ENCODE data around the gene IMPA2.

IMPA2 gene

GRCh38 chr18:12031181-12031580 lies 49.9 kb downstream of the IMPA2 start:
- no peak for TF ChIP-seq CTCF (IDR thresholded peaks at IDR 0.05; ENCODE audit: low read depth, low read length)
- DNase-seq (ENCODE audit: extremely low read depth, low read depth) = no peak

GRCh38 chr18:12031846-12032245 lies 50.5 kb downstream of the IMPA2 start:
- peak; percentile 30 for DNase-seq (ENCODE audit: extremely low read depth, low read depth)
- no peak for TF ChIP-seq CTCF (IDR thresholded peaks at IDR 0.05; ENCODE audit: low read depth, low read length)

GRCh38 chr18:12032786-12033642 lies 51.7 kb downstream of the IMPA2 start:
- TF ChIP-seq CTCF (IDR thresholded peaks at IDR 0.05; ENCODE audit: low read depth, low read length) = no peak
- DNase-seq (ENCODE audit: extremely low read depth, low read depth) = no peak

- no peak for TF ChIP-seq CTCF (IDR thresholded peaks at IDR 0.05; ENCODE audit: low read depth, low read length)
- no peak for DNase-seq (ENCODE audit: extremely low read depth, low read depth)
Measured at GRCh38 chr18:12033643-12034025, 52.3 kb downstream of the IMPA2 start.

GRCh38 chr18:12034241-12035100 lies 53.2 kb downstream of the IMPA2 start:
- no peak for DNase-seq (ENCODE audit: extremely low read depth, low read depth)
- TF ChIP-seq CTCF (IDR thresholded peaks at IDR 0.05; ENCODE audit: low read depth, low read length) = no peak

GRCh38 chr18:12035481-12035880 lies 54.2 kb downstream of the IMPA2 start:
- no peak for TF ChIP-seq CTCF (IDR thresholded peaks at IDR 0.05; ENCODE audit: low read depth, low read length)
- DNase-seq (ENCODE audit: extremely low read depth, low read depth) = no peak
